Left lung (tissue), 10 donors: ENCODE results near the gene SPIRE2. TPM values are rescaled to one million over a fixed set of nuclear protein-coding genes. Genes with fewer than 3 reads are reported as not detected.

Source experiments
- ATAC-seq: fragments of 200-7000 bp; cut with Tn5 transposase; one replicate; pipeline ENCODE4 v1.9.1; 2020; ENCODE audit warnings: moderate library complexity
- DNase-seq, 4 donors: peaks; one replicate each; pipeline ENCODE4 v3.0.0-alpha.2; 2013 to 2020
- H3K27ac ChIP-seq, 2 donors: fragments of 200-600 bp; sonication (generic) in 1 of 2; one replicate each; pipeline versions ENCODE4 v1.5.0 to v1.8.0; 2020 to 2021
- H3K27me3 ChIP-seq, 2 donors: fragments of 200-600 bp; sonication (generic) in 1 of 2; one replicate each; pipeline versions ENCODE4 v1.5.0 to v1.8.0; 2020 to 2021
- H3K36me3 ChIP-seq, 2 donors: fragments of 200-600 bp; sonication (generic) in 1 of 2; one replicate each; pipeline versions ENCODE4 v1.5.0 to v1.8.0; 2020 to 2021
- H3K4me1 ChIP-seq, 2 donors: fragments of 200-600 bp; one replicate each; pipeline ENCODE4 v1.8.0; 2021
- H3K4me3 ChIP-seq, 2 donors: fragments of 200-600 bp; sonication (generic) in 1 of 2; one replicate each; pipeline versions ENCODE4 v1.5.0 to v1.8.0; 2020 to 2021; ENCODE audit warnings: mild to moderate bottlenecking in 1 of 2
- H3K9me3 ChIP-seq, 2 donors: fragments of 200-600 bp; sonication (generic) in 1 of 2; one replicate each; pipeline versions ENCODE4 v1.5.0 to v1.8.0; 2020 to 2021
- intact Hi-C, 2 donors: fragments of 100-400 bp; cut with DNase I; formaldehyde crosslinking; loops; one replicate each; pipeline versions ENCODE4 v1.11.2 to v1.14.2; 2022
- polyA plus RNA-seq, 6 donors: library from polyadenylated mRNA; unstranded; fragments of 120-200 nt; gene quantifications; one replicate each; pipeline ENCODE4 v1.2.1, GENCODE V29; 2013; ENCODE audit not compliant: insufficient read length in 6 of 6
- total RNA-seq, 2 donors: library from RNA; stranded (reverse); fragmentation: NEBNext Ultra II Directional; extraction: Animal tissue kit (Norgen Biotek cat#: 25700); gene quantifications; one replicate each; pipeline ENCODE4 v1.2.1, GENCODE V29; 2021
- TF ChIP-seq, protein P1 (sequence below), 2 donors: fragments of 200-600 bp; sonication (generic) in 1 of 2; IDR thresholded peaks; one replicate each; pipeline versions ENCODE4 v1.5.0 to v1.8.0; 2021; ENCODE audit warnings: antibody characterized with exemption in 2 of 2
- donor health status: DM: no; HTN: yes; CAD: no.
- donor health status: DM: no; HTN: no; CAD: no.

Gene SPIRE2
- total and polyA plus RNA-seq, 8 donors, result 9.1 to 23.9 (median 12.2) TPM

- ATAC-seq (peak; percentile 15), DNase-seq (no peak)
- Histone ChIP-seq H3K27ac (peak overlapping the region in 1 of 2 donors; percentile 70), H3K36me3 (no peaks in the 10 kb centered on the region), H3K4me1 (peaks cover 0 to 21% of the 10 kb centered on the region in 2 donors), H3K4me3 (peak overlapping the region in 1 of 2 donors; percentile 20), H3K9me3 (no peaks in the 10 kb centered on the region), H3K27me3 (no peaks in the 10 kb centered on the region)
- TF ChIP-seq, protein P1, sequence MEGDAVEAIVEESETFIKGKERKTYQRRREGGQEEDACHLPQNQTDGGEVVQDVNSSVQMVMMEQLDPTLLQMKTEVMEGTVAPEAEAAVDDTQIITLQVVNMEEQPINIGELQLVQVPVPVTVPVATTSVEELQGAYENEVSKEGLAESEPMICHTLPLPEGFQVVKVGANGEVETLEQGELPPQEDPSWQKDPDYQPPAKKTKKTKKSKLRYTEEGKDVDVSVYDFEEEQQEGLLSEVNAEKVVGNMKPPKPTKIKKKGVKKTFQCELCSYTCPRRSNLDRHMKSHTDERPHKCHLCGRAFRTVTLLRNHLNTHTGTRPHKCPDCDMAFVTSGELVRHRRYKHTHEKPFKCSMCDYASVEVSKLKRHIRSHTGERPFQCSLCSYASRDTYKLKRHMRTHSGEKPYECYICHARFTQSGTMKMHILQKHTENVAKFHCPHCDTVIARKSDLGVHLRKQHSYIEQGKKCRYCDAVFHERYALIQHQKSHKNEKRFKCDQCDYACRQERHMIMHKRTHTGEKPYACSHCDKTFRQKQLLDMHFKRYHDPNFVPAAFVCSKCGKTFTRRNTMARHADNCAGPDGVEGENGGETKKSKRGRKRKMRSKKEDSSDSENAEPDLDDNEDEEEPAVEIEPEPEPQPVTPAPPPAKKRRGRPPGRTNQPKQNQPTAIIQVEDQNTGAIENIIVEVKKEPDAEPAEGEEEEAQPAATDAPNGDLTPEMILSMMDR (IDR thresholded peaks at IDR 0.05), result no peak
- intact Hi-C loops, result no loop called here
These were observed 8.8 kb downstream of the SPIRE2 start for GRCh38 chr16:89837014-89837546.

GRCh38 chr16:89841275-89841674, 13.0 kb downstream of the SPIRE2 start:
- H3K4me3 ChIP-seq, result no peak overlapping the region

GRCh38 chr16:89842471-89843408, 14.5 kb downstream of the SPIRE2 start:
- intact Hi-C loops, result no loop called here
- ATAC-seq, result no peak
- DNase-seq, result no peak

More at GRCh38 chr16:89841275-89841674, 13.0 kb downstream of the SPIRE2 start:
- Histone ChIP-seq H3K27ac (no peak overlapping the region), H3K36me3 (no peaks in the 10 kb centered on the region), H3K27me3 (no peaks in the 10 kb centered on the region), H3K9me3 (no peaks in the 10 kb centered on the region), H3K4me1 (peaks cover 0 to 21% of the 10 kb centered on the region in 2 donors)
- TF ChIP-seq, protein P1 (IDR thresholded peaks at IDR 0.05), result no peak
- intact Hi-C loops, result no loop called here
- ATAC-seq, result no peak
- no peak for DNase-seq

GRCh38 chr16:89843409-89844350, 15.4 kb downstream of the SPIRE2 start:
- Histone ChIP-seq H3K4me1 (peaks cover 0 to under 1% of the 10 kb centered on the region in 2 donors), H3K36me3 (no peaks in the 10 kb centered on the region), H3K27ac (no peak overlapping the region), H3K27me3 (no peaks in the 10 kb centered on the region), H3K9me3 (no peaks in the 10 kb centered on the region), H3K4me3 (no peak overlapping the region)
- ATAC-seq, result no peak
- DNase-seq, result no peak
- TF ChIP-seq, protein P1 (IDR thresholded peaks at IDR 0.05), result no peak
- intact Hi-C loops, result no loop called here

More at GRCh38 chr16:89842471-89843408, 14.5 kb downstream of the SPIRE2 start:
- Histone ChIP-seq H3K27ac (no peak overlapping the region), H3K4me1 (peaks cover 0 to 10% of the 10 kb centered on the region in 2 donors), H3K9me3 (no peaks in the 10 kb centered on the region), H3K4me3 (no peak overlapping the region), H3K36me3 (no peaks in the 10 kb centered on the region), H3K27me3 (no peaks in the 10 kb centered on the region)
- TF ChIP-seq, protein P1 (IDR thresholded peaks at IDR 0.05), result no peak
